ENCODE results near the gene RALGAPA2. TPM values are rescaled to one million over a fixed set of nuclear protein-coding genes. Genes with fewer than 3 reads are reported as not detected.

RALGAPA2 gene
- total RNA-seq, 1 donor from 2014 or later = 15.7 TPM

GRCh38 chr20:20436689-20437088 lies 275.8 kb downstream of the RALGAPA2 start:
- peaks cover 0 to 3% (median 0%) of the 10 kb centered on the region in 3 donors for H3K4me1 ChIP-seq (ENCODE audit: control insufficient read depth in 3 of 3, insufficient read depth in 3 of 3, low read length in 3 of 3)
- H3K9me3 ChIP-seq (ENCODE audit: control insufficient read depth in 3 of 3, low read length in 3 of 3) = no peaks in the 10 kb centered on the region
- H3K4me3 ChIP-seq (ENCODE audit: low read length in 3 of 3) = no peak overlapping the region
- peaks cover 8 to 20% (median 19%) of the 10 kb centered on the region in 3 donors for H3K36me3 ChIP-seq (ENCODE audit: control insufficient read depth in 3 of 3, insufficient read depth in 3 of 3, low read length in 3 of 3)
- no peak overlapping the region for H3K9ac ChIP-seq (ENCODE audit: low read depth in 1 of 3, low read length in 3 of 3)
- H3K27ac ChIP-seq (ENCODE audit: low read depth, low read length) = no peak overlapping the region
- H3K27me3 ChIP-seq (ENCODE audit: control insufficient read depth in 3 of 3, insufficient read depth in 3 of 3, low read length in 3 of 3) = no peaks in the 10 kb centered on the region

GRCh38 chr20:20435453-20435852 lies 277.0 kb downstream of the RALGAPA2 start:
- H3K9ac ChIP-seq (ENCODE audit: low read depth in 1 of 3, low read length in 3 of 3) = no peak overlapping the region
- peaks cover 4 to 19% (median 15%) of the 10 kb centered on the region in 3 donors for H3K36me3 ChIP-seq (ENCODE audit: control insufficient read depth in 3 of 3, insufficient read depth in 3 of 3, low read length in 3 of 3)
- no peaks in the 10 kb centered on the region for H3K4me1 ChIP-seq (ENCODE audit: control insufficient read depth in 3 of 3, insufficient read depth in 3 of 3, low read length in 3 of 3)
- no peaks in the 10 kb centered on the region for H3K9me3 ChIP-seq (ENCODE audit: control insufficient read depth in 3 of 3, low read length in 3 of 3)
- H3K4me3 ChIP-seq (ENCODE audit: low read length in 3 of 3) = no peak overlapping the region
- H3K27me3 ChIP-seq (ENCODE audit: control insufficient read depth in 3 of 3, insufficient read depth in 3 of 3, low read length in 3 of 3) = no peaks in the 10 kb centered on the region
- no peak overlapping the region for H3K27ac ChIP-seq (ENCODE audit: low read depth, low read length)

GRCh38 chr20:20432618-20433286 lies 279.7 kb downstream of the RALGAPA2 start:
- Histone ChIP-seq H3K4me3 (ENCODE audit: low read length in 3 of 3) (no peak overlapping the region), H3K9me3 (ENCODE audit: control insufficient read depth in 3 of 3, low read length in 3 of 3) (no peaks in the 10 kb centered on the region), H3K9ac (ENCODE audit: low read depth in 1 of 3, low read length in 3 of 3) (no peak overlapping the region), H3K27ac (ENCODE audit: low read depth, low read length) (no peak overlapping the region), H3K4me1 (ENCODE audit: control insufficient read depth in 3 of 3, insufficient read depth in 3 of 3, low read length in 3 of 3) (peaks cover under 1 to 4% (median 3%) of the 10 kb centered on the region in 3 donors), H3K27me3 (ENCODE audit: control insufficient read depth in 3 of 3, insufficient read depth in 3 of 3, low read length in 3 of 3) (no peaks in the 10 kb centered on the region), H3K36me3 (ENCODE audit: control insufficient read depth in 3 of 3, insufficient read depth in 3 of 3, low read length in 3 of 3) (peaks cover 4 to 19% (median 14%) of the 10 kb centered on the region in 3 donors)

GRCh38 chr20:20430066-20430465 lies 282.4 kb downstream of the RALGAPA2 start:
- Histone ChIP-seq H3K9me3 (ENCODE audit: control insufficient read depth in 3 of 3, low read length in 3 of 3) (no peaks in the 10 kb centered on the region), H3K4me1 (ENCODE audit: control insufficient read depth in 3 of 3, insufficient read depth in 3 of 3, low read length in 3 of 3) (peaks cover 8 to 20% (median 10%) of the 10 kb centered on the region in 3 donors), H3K4me3 (ENCODE audit: low read length in 3 of 3) (no peak overlapping the region), H3K27me3 (ENCODE audit: control insufficient read depth in 3 of 3, insufficient read depth in 3 of 3, low read length in 3 of 3) (no peaks in the 10 kb centered on the region), H3K36me3 (ENCODE audit: control insufficient read depth in 3 of 3, insufficient read depth in 3 of 3, low read length in 3 of 3) (peaks cover 2 to 7% (median 4%) of the 10 kb centered on the region in 3 donors), H3K9ac (ENCODE audit: low read depth in 1 of 3, low read length in 3 of 3) (no peak overlapping the region), H3K27ac (ENCODE audit: low read depth, low read length) (no peak overlapping the region)

GRCh38 chr20:20428067-20428466 lies 284.4 kb downstream of the RALGAPA2 start:
- Histone ChIP-seq H3K27me3 (ENCODE audit: control insufficient read depth in 3 of 3, insufficient read depth in 3 of 3, low read length in 3 of 3) (no peaks in the 10 kb centered on the region), H3K9ac (ENCODE audit: low read depth in 1 of 3, low read length in 3 of 3) (no peak overlapping the region), H3K27ac (ENCODE audit: low read depth, low read length) (no peak overlapping the region), H3K36me3 (ENCODE audit: control insufficient read depth in 3 of 3, insufficient read depth in 3 of 3, low read length in 3 of 3) (peaks cover 3 to 8% (median 4%) of the 10 kb centered on the region in 3 donors), H3K4me3 (ENCODE audit: low read length in 3 of 3) (no peak overlapping the region), H3K4me1 (ENCODE audit: control insufficient read depth in 3 of 3, insufficient read depth in 3 of 3, low read length in 3 of 3) (peaks cover 8 to 20% (median 10%) of the 10 kb centered on the region in 3 donors), H3K9me3 (ENCODE audit: control insufficient read depth in 3 of 3, low read length in 3 of 3) (no peaks in the 10 kb centered on the region)

- Histone ChIP-seq H3K36me3 (ENCODE audit: control insufficient read depth in 3 of 3, insufficient read depth in 3 of 3, low read length in 3 of 3) (peaks cover 2 to 10% (median 8%) of the 10 kb centered on the region in 3 donors), H3K4me3 (ENCODE audit: low read length in 3 of 3) (no peak overlapping the region), H3K9ac (ENCODE audit: low read depth in 1 of 3, low read length in 3 of 3) (no peak overlapping the region), H3K4me1 (ENCODE audit: control insufficient read depth in 3 of 3, insufficient read depth in 3 of 3, low read length in 3 of 3) (peaks cover 8 to 20% (median 10%) of the 10 kb centered on the region in 3 donors), H3K27me3 (ENCODE audit: control insufficient read depth in 3 of 3, insufficient read depth in 3 of 3, low read length in 3 of 3) (no peaks in the 10 kb centered on the region), H3K27ac (ENCODE audit: low read depth, low read length) (no peak overlapping the region), H3K9me3 (ENCODE audit: control insufficient read depth in 3 of 3, low read length in 3 of 3) (no peaks in the 10 kb centered on the region)
These were observed 285.1 kb downstream of the RALGAPA2 start for GRCh38 chr20:20427227-20427864.

- Histone ChIP-seq H3K27me3 (ENCODE audit: control insufficient read depth in 3 of 3, insufficient read depth in 3 of 3, low read length in 3 of 3) (no peaks in the 10 kb centered on the region), H3K27ac (ENCODE audit: low read depth, low read length) (no peak overlapping the region), H3K9ac (ENCODE audit: low read depth in 1 of 3, low read length in 3 of 3) (no peak overlapping the region), H3K36me3 (ENCODE audit: control insufficient read depth in 3 of 3, insufficient read depth in 3 of 3, low read length in 3 of 3) (peaks cover 2 to 12% (median 4%) of the 10 kb centered on the region in 3 donors), H3K4me3 (ENCODE audit: low read length in 3 of 3) (no peak overlapping the region), H3K4me1 (ENCODE audit: control insufficient read depth in 3 of 3, insufficient read depth in 3 of 3, low read length in 3 of 3) (peaks cover 8 to 20% (median 10%) of the 10 kb centered on the region in 3 donors), H3K9me3 (ENCODE audit: control insufficient read depth in 3 of 3, low read length in 3 of 3) (no peaks in the 10 kb centered on the region)
These were observed 285.9 kb downstream of the RALGAPA2 start for GRCh38 chr20:20426655-20426907.

DNA sequence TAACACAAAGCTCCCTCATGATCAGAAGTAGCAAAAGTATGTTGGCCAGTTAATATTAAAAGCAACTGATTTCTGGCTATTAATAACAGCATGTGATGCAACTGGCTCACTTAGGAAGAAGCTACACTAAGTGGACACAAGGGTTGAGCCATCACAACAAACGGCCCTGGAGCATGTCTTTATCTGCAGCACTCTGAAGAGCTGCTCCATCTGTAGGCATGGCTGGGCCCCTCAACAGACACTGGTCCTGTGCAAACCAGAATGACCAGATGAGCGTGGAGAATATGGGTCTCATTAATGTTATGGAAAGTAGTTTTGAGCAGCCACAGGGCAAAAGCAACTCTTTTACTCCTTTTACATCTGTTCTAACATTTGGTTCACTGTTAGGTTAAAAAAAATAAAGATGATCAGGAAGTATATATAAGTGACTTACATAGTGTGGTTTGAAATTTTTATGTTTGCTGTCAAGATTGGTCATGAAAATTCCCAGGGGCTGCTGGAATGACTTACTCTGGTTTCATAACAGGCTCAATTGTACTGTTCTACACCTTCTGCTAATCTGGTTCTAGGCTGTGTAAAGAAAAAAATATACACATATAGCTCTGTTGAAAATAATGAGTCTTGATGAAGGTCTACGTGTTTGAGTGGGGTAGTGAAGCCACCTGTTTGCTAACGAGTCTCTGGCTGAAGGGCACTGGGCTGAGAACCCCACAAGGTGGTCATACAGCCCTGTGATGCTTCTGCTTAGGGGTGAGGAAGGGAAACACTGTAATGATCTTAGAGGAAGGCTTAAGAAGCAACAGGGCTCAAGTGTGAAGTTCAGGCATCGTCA lies 286.4 kb downstream of the RALGAPA2 start:
- no peak overlapping the region for H3K4me3 ChIP-seq (ENCODE audit: low read length in 3 of 3)
- no peaks in the 10 kb centered on the region for H3K27me3 ChIP-seq (ENCODE audit: control insufficient read depth in 3 of 3, insufficient read depth in 3 of 3, low read length in 3 of 3)
- H3K9me3 ChIP-seq (ENCODE audit: control insufficient read depth in 3 of 3, low read length in 3 of 3) = no peaks in the 10 kb centered on the region
- H3K27ac ChIP-seq (ENCODE audit: low read depth, low read length) = no peak overlapping the region
- H3K36me3 ChIP-seq (ENCODE audit: control insufficient read depth in 3 of 3, insufficient read depth in 3 of 3, low read length in 3 of 3) = peaks cover 2 to 12% (median 4%) of the 10 kb centered on the region in 3 donors
- H3K4me1 ChIP-seq (ENCODE audit: control insufficient read depth in 3 of 3, insufficient read depth in 3 of 3, low read length in 3 of 3) = peaks cover 8 to 20% (median 10%) of the 10 kb centered on the region in 3 donors
- H3K9ac ChIP-seq (ENCODE audit: low read depth in 1 of 3, low read length in 3 of 3) = no peak overlapping the region

DNA sequence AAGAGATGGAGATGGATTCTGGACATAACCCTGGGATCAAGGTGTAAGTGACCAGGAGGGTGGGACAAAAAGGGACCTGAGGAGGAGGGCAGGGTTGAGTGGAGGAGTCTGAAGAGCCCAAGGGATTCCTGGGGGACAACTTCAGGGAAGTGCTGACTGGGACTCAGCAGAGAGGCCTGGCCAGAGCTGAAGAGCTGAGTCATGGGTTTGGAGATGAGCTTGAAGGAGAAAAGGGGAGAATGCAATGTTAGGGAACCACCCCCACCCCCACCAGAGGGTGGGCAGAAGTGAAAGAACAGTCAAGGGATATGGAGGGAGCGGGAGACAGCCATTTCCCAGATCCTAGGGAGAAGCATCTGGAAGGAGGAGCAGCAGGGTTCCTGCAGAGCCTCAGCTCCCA lies 289.3 kb downstream of the RALGAPA2 start:
- Histone ChIP-seq H3K4me1 (ENCODE audit: control insufficient read depth in 3 of 3, insufficient read depth in 3 of 3, low read length in 3 of 3) (peaks cover 6 to 16% (median 12%) of the 10 kb centered on the region in 3 donors), H3K27ac (ENCODE audit: low read depth, low read length) (no peak overlapping the region), H3K36me3 (ENCODE audit: control insufficient read depth in 3 of 3, insufficient read depth in 3 of 3, low read length in 3 of 3) (peaks cover 4 to 14% (median 6%) of the 10 kb centered on the region in 3 donors), H3K4me3 (ENCODE audit: low read length in 3 of 3) (no peak overlapping the region), H3K9ac (ENCODE audit: low read depth in 1 of 3, low read length in 3 of 3) (no peak overlapping the region), H3K9me3 (ENCODE audit: control insufficient read depth in 3 of 3, low read length in 3 of 3) (no peaks in the 10 kb centered on the region), H3K27me3 (ENCODE audit: control insufficient read depth in 3 of 3, insufficient read depth in 3 of 3, low read length in 3 of 3) (no peaks in the 10 kb centered on the region)

All from skeletal muscle tissue (tissue), 4 donors.